GM12892 (cell line): ENCODE results near the gene FH.

ENCODE experiments used
- DNase-seq: peaks from one replicate; pipeline ENCODE4 v3.0.0; 2011; ENCODE audit not compliant: insufficient read length
- FAIRE-seq: peaks from 2 replicates; lab custom pipeline; 2011; peaks lifted over from hg19 to GRCh38; lab: Jason Lieb, UNC
- POLR2A ChIP-seq: IDR thresholded peaks from 2 replicates; pipeline ENCODE4 v1.6.1; 2011; ENCODE audit warnings: low read depth, low read length, control low read depth
- POLR2AphosphoS5 ChIP-seq: IDR thresholded peaks from 2 replicates; pipeline ENCODE4 v1.6.1; 2011; ENCODE audit warnings: low read depth, low read length, control low read depth
- TAF1 ChIP-seq: IDR thresholded peaks from 2 replicates; pipeline ENCODE4 v1.6.1; 2011; ENCODE audit warnings: low read depth, mild to moderate bottlenecking, control low read depth, low read length, borderline replicate concordance

FH gene

GRCh38 chr1:241536969-241537368, 17.4 kb upstream of the FH start:
- DNase-seq = no peak
- TF ChIP-seq POLR2AphosphoS5 = no peak
- TF ChIP-seq POLR2A = no peak
- TF ChIP-seq TAF1 = no peak
- FAIRE-seq = no peak

DNA sequence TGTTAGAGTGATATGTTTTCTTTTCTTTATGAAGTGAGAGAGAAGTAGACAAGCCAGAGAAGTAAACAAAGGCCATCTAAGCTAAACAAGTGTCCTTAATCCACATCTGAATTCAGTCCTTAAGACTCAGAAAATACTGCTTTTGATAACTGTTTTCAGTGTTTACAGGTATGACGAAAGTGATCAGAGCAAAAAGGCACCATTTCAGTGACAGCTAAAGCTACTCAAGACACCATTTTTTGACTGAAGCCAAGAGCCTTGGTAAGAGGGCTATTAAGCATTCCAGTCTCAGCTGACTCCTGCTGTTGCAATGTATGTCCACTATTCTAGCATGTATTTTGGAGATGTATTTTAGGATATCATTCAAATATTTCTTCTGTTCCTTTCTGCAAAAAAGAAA, 16.7 kb upstream of the FH start:
- TF ChIP-seq TAF1 (no peak), POLR2A (no peak), POLR2AphosphoS5 (no peak)
- DNase-seq = no peak
- FAIRE-seq = no peak

- TF ChIP-seq POLR2AphosphoS5 = no peak
- no peak for TF ChIP-seq POLR2A
- TF ChIP-seq TAF1 = no peak
- DNase-seq (no peak), FAIRE-seq (peak; percentile 77)
Measured at GRCh38 chr1:241533326-241534115, 14.0 kb upstream of the FH start.

DNA sequence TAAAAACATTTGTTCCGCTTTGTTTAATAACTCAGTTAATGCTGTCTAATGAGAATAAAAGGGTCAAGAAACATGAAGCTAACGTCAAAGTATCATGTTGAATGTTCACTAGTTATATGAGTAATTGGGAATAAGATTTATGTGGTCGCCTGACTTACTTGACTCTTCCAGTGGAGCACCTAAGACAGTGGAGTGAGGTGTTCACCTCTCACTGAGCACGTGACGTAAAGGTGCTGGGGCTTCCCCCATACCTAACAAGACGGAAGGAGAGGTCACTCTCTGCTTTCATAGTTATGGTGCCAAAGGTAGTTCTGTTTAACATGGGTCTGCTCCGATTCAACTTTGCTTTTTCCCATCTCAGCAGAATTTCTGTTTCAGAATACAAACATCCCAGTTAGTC, 13.3 kb upstream of the FH start:
- TF ChIP-seq POLR2A = peak; percentile 60; the same call in 1 of the 2 replicates
- no peak for TF ChIP-seq TAF1
- TF ChIP-seq POLR2AphosphoS5 = peak; percentile 67
- DNase-seq (no peak), FAIRE-seq (peak; percentile 97)

DNA sequence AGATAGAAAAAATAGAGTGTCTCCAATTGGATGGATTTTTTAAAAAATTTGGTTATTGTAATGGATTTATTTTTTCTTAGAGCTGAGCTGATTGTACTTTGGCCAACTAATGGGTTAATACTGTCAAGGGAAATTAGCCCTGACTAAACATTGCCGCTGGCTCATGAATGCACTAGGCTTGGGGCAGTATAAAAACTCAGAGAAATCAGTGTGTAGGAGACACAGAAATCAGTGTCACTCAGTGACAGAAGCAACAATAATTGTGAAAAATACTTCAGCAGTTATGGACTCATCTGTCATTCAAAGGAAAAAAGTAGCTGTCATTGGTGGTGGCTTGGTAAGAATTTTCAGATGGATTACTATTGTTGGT, 12.6 kb upstream of the FH start, which contains the start of gene KMO:
Gene KMO, plus strand, starts transcription at position 217 of the 370 bp plus-strand sequence. Its CDS starts 67 bp downstream, at position 284.
- TF ChIP-seq POLR2AphosphoS5 (no peak), TAF1 (no peak), POLR2A (no peak)
- no peak for FAIRE-seq
- DNase-seq = no peak

- FAIRE-seq = peak; percentile 84
- TF ChIP-seq POLR2A = no peak
- TF ChIP-seq TAF1 = no peak
- no peak for TF ChIP-seq POLR2AphosphoS5
- DNase-seq = no peak
Measured at GRCh38 chr1:241531195-241532161, 11.9 kb upstream of the FH start.

DNA sequence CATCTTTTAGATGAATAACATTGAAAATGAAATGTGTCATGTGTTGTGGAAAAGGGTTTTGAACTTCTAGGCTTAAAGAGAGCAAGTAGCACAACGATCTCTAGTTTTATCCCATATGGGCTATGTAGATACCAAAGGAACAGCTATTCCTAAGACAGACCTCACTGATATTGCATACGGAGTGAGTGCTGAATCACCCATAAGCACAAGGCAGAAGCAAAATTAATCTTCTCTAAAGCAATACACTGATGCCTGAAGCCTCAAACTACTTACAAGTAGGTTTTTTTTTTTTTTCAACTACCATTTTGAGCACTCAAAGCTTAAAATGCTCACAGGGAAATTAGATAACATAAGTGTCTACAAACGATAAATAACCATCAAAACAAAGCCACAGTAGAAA, 7.6 kb upstream of the FH start:
- FAIRE-seq = no peak
- TF ChIP-seq TAF1 (no peak), POLR2A (no peak), POLR2AphosphoS5 (no peak)
- no peak for DNase-seq

- TF ChIP-seq POLR2AphosphoS5 (no peak), POLR2A (no peak), TAF1 (no peak)
- DNase-seq (no peak), FAIRE-seq (no peak)
Measured at GRCh38 chr1:241525026-241525425, 5.5 kb upstream of the FH start.

- TF ChIP-seq TAF1 (no peak), POLR2A (no peak), POLR2AphosphoS5 (no peak)
- FAIRE-seq (no peak), DNase-seq (no peak)
Measured at GRCh38 chr1:241521718-241522117, 2.2 kb upstream of the FH start.

DNA sequence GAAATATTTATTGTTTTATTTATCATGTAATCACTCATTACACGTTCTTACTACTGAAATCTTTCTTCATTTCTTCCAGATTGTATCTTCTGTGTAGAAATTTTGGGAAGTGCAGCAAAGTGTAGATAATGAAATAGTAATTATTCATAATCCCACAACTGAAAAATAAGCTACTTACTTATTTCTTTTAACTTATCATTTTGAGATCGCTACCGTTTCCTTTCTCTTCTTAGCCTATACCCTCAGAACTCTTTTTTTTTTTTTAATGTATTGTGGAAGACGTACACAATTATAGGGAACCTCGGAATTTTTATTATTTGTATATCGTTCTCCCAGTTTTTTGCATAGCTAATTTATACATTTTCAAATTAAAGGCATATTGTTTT, 518 bp upstream of the FH start:
- FAIRE-seq (no peak), DNase-seq (no peak)
- TF ChIP-seq POLR2A (no peak), TAF1 (no peak), POLR2AphosphoS5 (no peak)
